Kidney (tissue), 14 donors: ENCODE data around the gene ZNF605. TPM values are rescaled to one million over a fixed set of nuclear protein-coding genes. Genes with fewer than 3 reads are reported as not detected.

ENCODE experiments used
- DNase-seq, 5 donors: peaks; one replicate each; pipeline ENCODE4 v3.0.0-alpha.2; 2013 to 2020
- FAIRE-seq: peaks from 2 replicates; lab custom pipeline; 2012; peaks lifted over from hg19 to GRCh38; lab: Jason Lieb, UNC
- H3K27ac ChIP-seq, 2 donors: one replicate each; pipeline ENCODE4 v1.7.0; 2013; ENCODE audit warnings: low read depth in 2 of 2, low read length in 2 of 2, inconsistent platforms in 1 of 2
- H3K27me3 ChIP-seq: one replicate; pipeline ENCODE4 v1.7.1; 2013; ENCODE audit warnings: low read length, inconsistent platforms; ENCODE audit not compliant: control insufficient read depth, insufficient read depth
- H3K36me3 ChIP-seq, 3 donors: one replicate each; pipeline versions ENCODE4 v1.7.0 to v1.7.1; 2013; ENCODE audit warnings: low read length in 3 of 3, control low read depth in 1 of 3, inconsistent platforms in 1 of 3; ENCODE audit not compliant: insufficient read depth in 3 of 3, control insufficient read depth in 2 of 3
- H3K4me1 ChIP-seq, 3 donors: one replicate each; pipeline versions ENCODE4 v1.7.0 to v1.7.1; 2013; ENCODE audit warnings: low read length in 3 of 3, inconsistent platforms in 1 of 3, low read depth in 1 of 3; ENCODE audit not compliant: control insufficient read depth in 2 of 3, insufficient read depth in 2 of 3
- H3K4me3 ChIP-seq, 3 donors: one replicate each; pipeline versions ENCODE4 v1.7.0 to v1.8.1; 2013; ENCODE audit warnings: low read length in 3 of 3, control low read depth in 1 of 3, inconsistent platforms in 1 of 3
- H3K9ac ChIP-seq, 3 donors: one replicate each; pipeline versions ENCODE4 v1.7.0 to v1.7.1; 2013; ENCODE audit warnings: low read length in 3 of 3, control low read depth in 1 of 3, inconsistent platforms in 1 of 3
- H3K9me3 ChIP-seq, 3 donors: one replicate each; pipeline versions ENCODE4 v1.7.0 to v1.7.1; 2013; ENCODE audit warnings: low read length in 3 of 3, control low read depth in 1 of 3, inconsistent platforms in 1 of 3; ENCODE audit not compliant: control insufficient read depth in 2 of 3, insufficient read depth in 1 of 3
- CTCF ChIP-seq: IDR thresholded peaks from 3 replicates; pipeline ENCODE4 v1.5.1; 2012; ENCODE audit warnings: mild to moderate bottlenecking, moderate library complexity, borderline replicate concordance; ENCODE audit not compliant: insufficient read depth; ENCODE audit errors: extremely low read depth
- intact Hi-C: fragments of 100-400 bp; cut with DNase I; formaldehyde crosslinking; loops from one replicate; pipeline ENCODE4 v1.11.1; 2022
- polyA plus RNA-seq: library from polyadenylated mRNA; stranded (reverse); fragments of 350-450 nt; fragmentation: Illumina TruSeq; extraction: RNeasy Lipid Tissue Mini Kit (QIAGEN cat#74804); gene quantifications from one replicate; pipeline ENCODE4 v1.2.3, GENCODE V29; 2014; ENCODE audit warnings: low read depth, low replicate concordance; ENCODE audit not compliant: insufficient read depth
- total RNA-seq: library from RNA; stranded (reverse); fragmentation: NEBNext Ultra II Directional; extraction: Animal tissue kit (Norgen Biotek cat#: 25700); gene quantifications from one replicate; pipeline ENCODE4 v1.2.1, GENCODE V29; 2021
- donor health status: control.
- donor health status: control.
- donor health status: control.
- donor health status: control.
- donor health status: control.
- donor health status: DM: yes; HTN: yes; CAD: no.
- donor health status: Normal renal cell carcinoma (clear cell type).

ZNF605 gene
- total and polyA plus RNA-seq, 2 donors from 2014 or later: 5.0 to 15.2 TPM

- H3K36me3 ChIP-seq: peaks cover 3 to 25% (median 10%) of the 10 kb centered on the region in 3 donors
- H3K4me3 ChIP-seq: peak overlapping the region in 1 of 3 donors; percentile 1
- H3K4me1 ChIP-seq: no peaks in the 10 kb centered on the region
- FAIRE-seq (no peak), DNase-seq (no peak)
- intact Hi-C loops: no loop called here
- H3K9ac ChIP-seq: no peak overlapping the region
- no peak for TF ChIP-seq CTCF
- no peaks in the 10 kb centered on the region for H3K27me3 ChIP-seq
- H3K9me3 ChIP-seq: peaks cover 16 to 86% (median 57%) of the 10 kb centered on the region in 3 donors
- no peak overlapping the region for H3K27ac ChIP-seq
These were observed 31.8 kb downstream of the ZNF605 start for GRCh38 chr12:132924356-132924755.

GRCh38 chr12:132923356-132923909 lies 32.7 kb downstream of the ZNF605 start:
- Histone ChIP-seq H3K9ac (no peak overlapping the region), H3K36me3 (peaks cover 3 to 16% (median 10%) of the 10 kb centered on the region in 3 donors), H3K27ac (no peak overlapping the region), H3K4me3 (no peak overlapping the region), H3K27me3 (no peaks in the 10 kb centered on the region), H3K9me3 (peaks cover 16 to 82% (median 61%) of the 10 kb centered on the region in 3 donors), H3K4me1 (no peaks in the 10 kb centered on the region)
- DNase-seq (no peak), FAIRE-seq (no peak)
- no peak for TF ChIP-seq CTCF
- intact Hi-C loops: no loop called here

- H3K4me1 ChIP-seq: no peaks in the 10 kb centered on the region
- H3K9me3 ChIP-seq: peaks cover 16 to 82% (median 56%) of the 10 kb centered on the region in 3 donors
- no peak overlapping the region for H3K27ac ChIP-seq
- no peak for TF ChIP-seq CTCF
- H3K27me3 ChIP-seq: no peaks in the 10 kb centered on the region
- H3K9ac ChIP-seq: no peak overlapping the region
- H3K4me3 ChIP-seq: no peak overlapping the region
- FAIRE-seq (no peak), DNase-seq (no peak)
- intact Hi-C loops: no loop called here
- peaks cover 3 to 20% (median 10%) of the 10 kb centered on the region in 3 donors for H3K36me3 ChIP-seq
These were observed 33.4 kb downstream of the ZNF605 start for GRCh38 chr12:132922676-132923075.
